Endothelial cell (in vitro differentiated cells): ENCODE results near the gene VANGL2. TPM values are rescaled to one million over a fixed set of nuclear protein-coding genes. Genes with fewer than 3 reads are reported as not detected.

ENCODE experiments used
- DNase-seq: peaks from one replicate; pipeline ENCODE4 v3.0.0; 2021; ENCODE audit warnings: low spot score
- H3K27ac Mint-ChIP-seq: one replicate; pipeline ENCODE4 v1.8.0; 2021; ENCODE audit warnings: mixed read lengths, inconsistent platforms; ENCODE audit not compliant: unreplicated experiment
- H3K27me3 Mint-ChIP-seq: one replicate; pipeline ENCODE4 v1.8.0; 2021; ENCODE audit warnings: mild to moderate bottlenecking, moderate library complexity, mixed read lengths, inconsistent platforms; ENCODE audit not compliant: unreplicated experiment
- H3K36me3 Mint-ChIP-seq: one replicate; pipeline ENCODE4 v1.8.0; 2021; ENCODE audit warnings: mild to moderate bottlenecking, low read depth, mixed read lengths, inconsistent platforms; ENCODE audit not compliant: unreplicated experiment
- H3K4me1 Mint-ChIP-seq: one replicate; pipeline ENCODE4 v1.8.0; 2021; ENCODE audit warnings: mild to moderate bottlenecking, mixed read lengths, inconsistent platforms; ENCODE audit not compliant: unreplicated experiment
- H3K4me3 Mint-ChIP-seq: one replicate; pipeline ENCODE4 v1.8.0; 2021; ENCODE audit warnings: mild to moderate bottlenecking, mixed read lengths, inconsistent platforms; ENCODE audit not compliant: unreplicated experiment
- H3K9me3 Mint-ChIP-seq: one replicate; pipeline ENCODE4 v1.8.0; 2021; ENCODE audit warnings: mixed read lengths, inconsistent platforms; ENCODE audit not compliant: unreplicated experiment
- CTCF ChIP-seq: fragments of 200-600 bp; sonication (generic); IDR thresholded peaks from one replicate; pipeline ENCODE4 v1.5.0; 2021; ENCODE audit warnings: antibody characterized with exemption; ENCODE audit not compliant: unreplicated experiment
- total RNA-seq: library from RNA; stranded (reverse); fragmentation: NEBNext Ultra II Directional; extraction: Animal tissue kit (Norgen Biotek cat#: 25700); gene quantifications from one replicate; pipeline ENCODE4 v1.2.1, GENCODE V29; 2021; ENCODE audit not compliant: unreplicated experiment

The VANGL2 gene
- total RNA-seq, 1 donor from 2014 or later = 79.8 TPM

- H3K4me1 Mint-ChIP-seq = peaks cover 96% of the 10 kb centered on the region
- no peak overlapping the region for H3K4me3 Mint-ChIP-seq
- no peaks in the 10 kb centered on the region for H3K9me3 Mint-ChIP-seq
- H3K27ac Mint-ChIP-seq = no peak overlapping the region
- no peak for DNase-seq
- peaks cover 35% of the 10 kb centered on the region for H3K36me3 Mint-ChIP-seq
- TF ChIP-seq CTCF = no peak
- H3K27me3 Mint-ChIP-seq = peaks cover 14% of the 10 kb centered on the region
Observed at GRCh38 chr1:160406131-160406968, 6.0 kb downstream of the VANGL2 start.

- no peak overlapping the region for H3K4me3 Mint-ChIP-seq
- peaks cover 87% of the 10 kb centered on the region for H3K4me1 Mint-ChIP-seq
- peaks cover 37% of the 10 kb centered on the region for H3K36me3 Mint-ChIP-seq
- H3K27me3 Mint-ChIP-seq = peaks cover 11% of the 10 kb centered on the region
- no peaks in the 10 kb centered on the region for H3K9me3 Mint-ChIP-seq
- H3K27ac Mint-ChIP-seq = peak overlapping the region; percentile 80
- DNase-seq = no peak
- TF ChIP-seq CTCF = no peak
Observed at GRCh38 chr1:160407839-160408801, 7.8 kb downstream of the VANGL2 start.

- Mint-ChIP-seq H3K27me3 (peaks cover 11% of the 10 kb centered on the region), H3K9me3 (no peaks in the 10 kb centered on the region), H3K27ac (peak overlapping the region; percentile 80), H3K4me3 (no peak overlapping the region), H3K36me3 (peaks cover 37% of the 10 kb centered on the region), H3K4me1 (peaks cover 83% of the 10 kb centered on the region)
- DNase-seq = no peak
- TF ChIP-seq CTCF = no peak
Observed at GRCh38 chr1:160408864-160409263, 8.5 kb downstream of the VANGL2 start.

GRCh38 chr1:160409486-160409885, 9.1 kb downstream of the VANGL2 start:
- H3K36me3 Mint-ChIP-seq = peaks cover 31% of the 10 kb centered on the region
- H3K4me3 Mint-ChIP-seq = peak overlapping the region; percentile 23
- H3K27ac Mint-ChIP-seq = peak overlapping the region; percentile 80
- H3K27me3 Mint-ChIP-seq = peaks cover 10% of the 10 kb centered on the region
- H3K4me1 Mint-ChIP-seq = peaks cover 83% of the 10 kb centered on the region
- DNase-seq = no peak
- H3K9me3 Mint-ChIP-seq = no peaks in the 10 kb centered on the region
- no peak for TF ChIP-seq CTCF
